Neutrophil (primary cell): Measurements from ENCODE around the gene PTTG2.

Experiments used
- H3K27ac ChIP-seq: fragments of 200-600 bp; sonication (generic); 2 replicates; pipeline ENCODE4 v1.5.1; 2016; ENCODE audit warnings: mild to moderate bottlenecking, moderate library complexity
- H3K27me3 ChIP-seq: fragments of 200-600 bp; sonication (generic); 2 replicates; pipeline ENCODE4 v1.6.0; 2016; ENCODE audit warnings: mild to moderate bottlenecking
- H3K36me3 ChIP-seq: fragments of 200-600 bp; sonication (generic); 2 replicates; pipeline ENCODE4 v1.5.1; 2017
- H3K4me1 ChIP-seq, 2 experiments: fragments of 200-600 bp in 1 of 2; sonication (generic) in 1 of 2; 1 replicate in 1 of 2; 2 replicates in 1 of 2; pipeline versions ENCODE4 v1.5.1 to v1.6.1; 2013 to 2016; ENCODE audit warnings: low read depth in 1 of 2, low read length in 1 of 2, mild to moderate bottlenecking in 1 of 2, moderate library complexity in 1 of 2; ENCODE audit not compliant: control insufficient read depth in 1 of 2, insufficient read depth in 1 of 2
- H3K4me3 ChIP-seq, 2 experiments: fragments of 200-600 bp in 1 of 2; sonication (generic) in 1 of 2; 1 replicate in 1 of 2; 2 replicates in 1 of 2; pipeline ENCODE4 v1.5.1; 2013 to 2016; ENCODE audit warnings: low read depth in 1 of 2, low read length in 1 of 2, mild to moderate bottlenecking in 1 of 2, moderate library complexity in 1 of 2
- H3K9me3 ChIP-seq: fragments of 200-600 bp; sonication (generic); 2 replicates; pipeline ENCODE4 v1.5.1; 2016
- CTCF ChIP-seq: fragments of 200-600 bp; sonication (generic); IDR thresholded peaks from 2 replicates; pipeline ENCODE4 v1.5.1; 2016; ENCODE audit warnings: antibody characterized with exemption

Gene PTTG2

GRCh38 chr4:37981844-37982720 is 21.9 kb downstream of the PTTG2 start:
- Histone ChIP-seq H3K4me3 (no peak overlapping the region), H3K27me3 (no peaks in the 10 kb centered on the region), H3K4me1 (peaks cover 12 to 19% of the 10 kb centered on the region in 2 experiments), H3K27ac (no peak overlapping the region), H3K36me3 (peaks cover 7% of the 10 kb centered on the region), H3K9me3 (no peaks in the 10 kb centered on the region)
- TF ChIP-seq CTCF: no peak

- TF ChIP-seq CTCF: no peak
- Histone ChIP-seq H3K9me3 (no peaks in the 10 kb centered on the region), H3K4me1 (peaks cover 12 to 19% of the 10 kb centered on the region in 2 experiments), H3K36me3 (peaks cover 7% of the 10 kb centered on the region), H3K27me3 (no peaks in the 10 kb centered on the region), H3K4me3 (no peak overlapping the region), H3K27ac (no peak overlapping the region)
These were observed 22.5 kb downstream of the PTTG2 start for GRCh38 chr4:37982736-37983135.

- Histone ChIP-seq H3K36me3 (peaks cover 11% of the 10 kb centered on the region), H3K4me3 (no peak overlapping the region), H3K27me3 (no peaks in the 10 kb centered on the region), H3K27ac (no peak overlapping the region), H3K9me3 (no peaks in the 10 kb centered on the region), H3K4me1 (peaks cover 0 to 7% of the 10 kb centered on the region in 2 experiments)
- TF ChIP-seq CTCF: no peak
These were observed 23.8 kb downstream of the PTTG2 start for GRCh38 chr4:37983951-37984350.

DNA sequence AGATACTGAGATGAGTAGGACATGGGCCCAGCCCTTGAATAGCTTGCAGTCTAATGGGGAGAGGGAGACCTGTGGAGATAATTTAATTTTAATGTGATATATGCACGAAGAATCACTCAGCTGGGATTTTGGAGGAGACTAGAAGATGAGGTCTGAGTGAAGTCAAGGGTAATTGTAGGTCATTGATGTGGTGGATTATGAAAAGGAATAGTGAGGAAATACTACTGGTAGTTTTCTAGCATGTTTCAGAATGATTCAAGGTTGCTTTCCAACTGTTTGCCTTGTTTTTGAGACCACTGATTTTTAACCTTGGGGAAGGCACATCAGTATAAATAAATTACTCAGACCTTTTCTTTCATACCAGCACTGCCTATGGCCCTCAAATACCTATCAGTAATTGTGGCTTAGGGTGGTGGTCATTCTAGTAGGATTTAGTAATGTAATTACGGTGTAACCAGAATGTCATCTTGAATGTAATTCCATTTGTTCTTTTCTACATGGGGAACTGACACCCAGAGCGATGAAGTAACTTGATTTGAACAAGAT is 25.6 kb downstream of the PTTG2 start:
- H3K36me3 ChIP-seq: peaks cover 11% of the 10 kb centered on the region
- no peaks in the 10 kb centered on the region for H3K27me3 ChIP-seq
- H3K9me3 ChIP-seq: no peaks in the 10 kb centered on the region
- peaks cover 10 to 24% of the 10 kb centered on the region in 2 experiments for H3K4me1 ChIP-seq
- no peak overlapping the region for H3K4me3 ChIP-seq
- H3K27ac ChIP-seq: peak overlapping the region; percentile 0
- TF ChIP-seq CTCF: no peak

GRCh38 chr4:37988670-37989069 is 28.5 kb downstream of the PTTG2 start:
- H3K36me3 ChIP-seq: peaks cover 11% of the 10 kb centered on the region
- no peak for TF ChIP-seq CTCF
- H3K27me3 ChIP-seq: no peaks in the 10 kb centered on the region
- no peak overlapping the region for H3K4me3 ChIP-seq
- peaks cover 10 to 26% of the 10 kb centered on the region in 2 experiments for H3K4me1 ChIP-seq
- peak overlapping the region; percentile 73 for H3K27ac ChIP-seq
- H3K9me3 ChIP-seq: no peaks in the 10 kb centered on the region
